ENCODE results near the gene AFF2. TPM values are rescaled to one million over a fixed set of nuclear protein-coding genes. Genes with fewer than 3 reads are reported as not detected.

AFF2 gene
- total RNA-seq: 2.3 TPM

GRCh38 chrX:148500423-148501385 lies at the start of gene AFF2:
AFF2 (plus strand) TSS chrX:148500617; CDS start chrX:148501098, 481 bp downstream.
- no peak for DNase-seq (ENCODE audit: low spot score)

GRCh38 chrX:148457279-148457678 lies 43.1 kb upstream of the AFF2 start:
- DNase-seq (ENCODE audit: low spot score): no peak

- DNase-seq (ENCODE audit: low spot score): no peak
Observed at GRCh38 chrX:148459343-148459742, 41.1 kb upstream of the AFF2 start.

GRCh38 chrX:148466292-148466691 lies 34.1 kb upstream of the AFF2 start:
- DNase-seq (ENCODE audit: low spot score): no peak

- no peak for DNase-seq (ENCODE audit: low spot score)
Observed at GRCh38 chrX:148470324-148470723, 30.1 kb upstream of the AFF2 start.

GRCh38 chrX:148474030-148474429 lies 26.4 kb upstream of the AFF2 start:
- DNase-seq (ENCODE audit: low spot score): no peak

GRCh38 chrX:148492057-148492456 lies 8.4 kb upstream of the AFF2 start:
- DNase-seq (ENCODE audit: low spot score): no peak

GRCh38 chrX:148495176-148495575 lies 5.2 kb upstream of the AFF2 start:
- DNase-seq (ENCODE audit: low spot score): no peak

GRCh38 chrX:148498067-148498466 lies 2.4 kb upstream of the AFF2 start:
- DNase-seq (ENCODE audit: low spot score): no peak

GRCh38 chrX:148499638-148500422 lies 587 bp upstream of the AFF2 start:
- no peak for DNase-seq (ENCODE audit: low spot score)

GRCh38 chrX:148501386-148502066 lies 1.1 kb downstream of the AFF2 start:
- DNase-seq (ENCODE audit: low spot score): no peak

GRCh38 chrX:148504506-148504905 lies 4.1 kb downstream of the AFF2 start:
- no peak for DNase-seq (ENCODE audit: low spot score)

GRCh38 chrX:148507418-148507817 lies 7.0 kb downstream of the AFF2 start:
- no peak for DNase-seq (ENCODE audit: low spot score)

- no peak for DNase-seq (ENCODE audit: low spot score)
Observed at GRCh38 chrX:148512453-148512852, 12.0 kb downstream of the AFF2 start.

GRCh38 chrX:148513661-148514060 lies 13.2 kb downstream of the AFF2 start:
- no peak for DNase-seq (ENCODE audit: low spot score)

GRCh38 chrX:148517176-148517575 lies 16.8 kb downstream of the AFF2 start:
- DNase-seq (ENCODE audit: low spot score): no peak

- DNase-seq (ENCODE audit: low spot score): no peak
Observed at GRCh38 chrX:148522006-148522405, 21.6 kb downstream of the AFF2 start.

- DNase-seq (ENCODE audit: low spot score): no peak
Observed at GRCh38 chrX:148523303-148524080, 23.1 kb downstream of the AFF2 start.

GRCh38 chrX:148530464-148531077 lies 30.2 kb downstream of the AFF2 start:
- DNase-seq (ENCODE audit: low spot score): no peak

GRCh38 chrX:148534291-148534690 lies 33.9 kb downstream of the AFF2 start:
- DNase-seq (ENCODE audit: low spot score): no peak

GRCh38 chrX:148535639-148536038 lies 35.2 kb downstream of the AFF2 start:
- DNase-seq (ENCODE audit: low spot score): no peak

Data from ureter (tissue), 1 donor.